ENCODE measurements around the gene DHFR2. TPM values are rescaled to one million over a fixed set of nuclear protein-coding genes. Genes with fewer than 3 reads are reported as not detected.
"Not testable (repeated sequence)": the region's sequence is repeated elsewhere in the genome, so short reads cannot be mapped to it uniquely, and the experiment has no call there.

The DHFR2 gene
- total and polyA plus RNA-seq, 5 donors: 2.7 to 5.7 (median 3.6) TPM

DNA sequence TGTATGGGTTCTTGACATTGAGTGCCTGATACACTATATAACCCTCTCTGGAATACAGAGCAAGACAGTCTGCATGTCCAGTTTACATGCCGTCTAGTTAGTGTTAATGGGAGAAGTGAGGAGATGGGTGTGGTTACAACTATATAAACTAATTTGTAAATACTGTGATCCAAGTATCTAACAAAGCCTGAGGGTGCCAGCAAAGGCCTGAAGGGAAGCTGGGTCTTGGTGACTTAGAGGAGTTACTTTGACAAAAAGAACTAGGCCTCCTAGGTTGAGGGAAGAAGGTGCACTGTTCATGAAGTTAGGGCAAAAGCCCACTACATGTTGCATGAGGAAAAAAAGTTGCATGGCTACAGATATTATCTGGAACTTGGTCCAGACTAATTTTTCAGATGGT, 2.4 kb upstream of the DHFR2 start:
- ATAC-seq (no peak), DNase-seq (no peak)
- Histone ChIP-seq H3K4me3 (ENCODE audit: low read length) (no peak overlapping the region), H3K4me1 (ENCODE audit: control insufficient read depth, insufficient read depth, low read length) (no peaks in the 10 kb centered on the region), H3K9me3 (ENCODE audit: control insufficient read depth, low read length) (no peaks in the 10 kb centered on the region), H3K27me3 (ENCODE audit: control insufficient read depth, insufficient read depth) (no peaks in the 10 kb centered on the region), H3K27ac (ENCODE audit: low read length) (no peak overlapping the region)
- intact Hi-C loops (cut with DNase I): loop anchor here (5.0 to 10.0 kb wide), 4 partner anchors 58 to 160 kb away; no protein-coding TSS in a partner anchor
- WGBS: 50% methylated on average over 1 of the region's 1 CpG

DNA sequence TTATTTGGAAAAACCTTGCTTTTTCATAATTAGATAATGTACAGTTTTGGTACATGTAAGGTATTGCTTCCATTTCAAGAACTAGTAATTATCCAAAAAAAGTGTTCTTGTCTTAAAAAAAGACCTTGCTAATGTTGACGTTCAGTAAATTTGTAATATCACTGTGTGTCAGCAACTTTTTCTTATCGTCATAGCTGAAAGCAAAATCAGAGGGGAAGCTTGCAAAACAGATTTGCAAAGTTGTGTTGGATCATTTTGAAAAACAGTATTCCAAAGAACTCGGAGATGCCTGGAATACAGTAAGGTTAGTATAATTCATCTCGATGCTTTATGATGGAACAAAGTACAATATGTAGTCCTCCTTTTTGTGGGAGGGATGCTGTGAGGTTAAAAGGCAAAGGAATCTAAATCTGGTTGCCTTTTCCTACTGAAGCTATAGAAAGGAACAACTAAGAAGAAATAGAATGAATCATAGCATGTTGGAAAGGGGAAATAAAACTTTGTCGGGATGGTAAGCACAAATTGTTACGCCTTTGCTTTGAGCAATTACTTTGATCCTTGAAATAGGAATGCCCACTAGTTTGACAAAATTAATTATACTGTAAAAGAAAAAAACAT, 1.6 kb upstream of the DHFR2 start:
- intact Hi-C loops (cut with DNase I): loop anchor here in 3 of 4 donors (10.0 kb wide), 2 partner anchors 60 to 160 kb away; no protein-coding TSS in a partner anchor
- 65% methylated on average over 6 of the region's 6 CpGs for WGBS
- H3K27ac ChIP-seq (ENCODE audit: low read length): no peak overlapping the region
- DNase-seq: no peak
- peak overlapping the region; percentile 77 for H3K4me3 ChIP-seq (ENCODE audit: low read length)
- no peak for ATAC-seq
- no peaks in the 10 kb centered on the region for H3K27me3 ChIP-seq (ENCODE audit: control insufficient read depth, insufficient read depth)
- H3K4me1 ChIP-seq (ENCODE audit: control insufficient read depth, insufficient read depth, low read length): no peaks in the 10 kb centered on the region
- H3K9me3 ChIP-seq (ENCODE audit: control insufficient read depth, low read length): no peaks in the 10 kb centered on the region

DNA sequence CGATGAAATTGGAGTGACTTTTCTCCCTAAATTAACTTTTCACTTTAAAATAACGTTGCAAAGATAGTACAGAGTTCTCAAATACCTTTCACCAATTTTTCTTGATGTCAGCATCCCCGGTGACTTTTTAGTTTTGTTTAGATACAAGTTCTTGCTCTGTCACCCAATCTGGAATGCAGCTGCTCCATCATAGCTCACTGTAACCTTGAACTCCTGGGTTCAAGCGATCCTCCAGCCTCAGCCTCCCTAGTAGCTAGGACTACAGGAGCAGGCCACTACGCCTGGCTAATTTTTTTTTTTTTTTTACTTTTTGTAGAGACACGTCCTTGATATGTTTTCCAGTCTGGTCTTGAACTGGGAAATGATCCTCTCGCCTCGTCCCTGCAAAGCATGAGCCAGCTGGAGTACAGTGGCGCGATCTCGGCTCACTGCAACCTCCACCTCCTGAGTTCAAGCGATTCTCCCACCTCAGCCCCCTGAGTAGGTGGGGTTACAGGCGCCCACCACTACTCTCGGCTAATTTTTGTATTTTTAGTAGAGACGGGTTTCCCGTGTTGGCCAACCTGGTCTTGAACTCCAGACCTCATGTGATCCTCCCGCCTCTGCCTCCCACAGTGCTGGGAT, 892 bp upstream of the DHFR2 start:
- no peak for DNase-seq
- WGBS: 55% methylated on average over 17 of the region's 17 CpGs
- Histone ChIP-seq H3K27ac (ENCODE audit: low read length) (peak overlapping the region; percentile 85), H3K4me3 (ENCODE audit: low read length) (peak overlapping the region; percentile 77), H3K9me3 (ENCODE audit: control insufficient read depth, low read length) (no peaks in the 10 kb centered on the region), H3K27me3 (ENCODE audit: control insufficient read depth, insufficient read depth) (no peaks in the 10 kb centered on the region), H3K4me1 (ENCODE audit: control insufficient read depth, insufficient read depth, low read length) (no peaks in the 10 kb centered on the region)
- intact Hi-C loops (cut with DNase I): loop anchor here in 3 of 4 donors (10.0 kb wide), 2 partner anchors 59 to 159 kb away; no protein-coding TSS in a partner anchor
- ATAC-seq: no peak

DNA sequence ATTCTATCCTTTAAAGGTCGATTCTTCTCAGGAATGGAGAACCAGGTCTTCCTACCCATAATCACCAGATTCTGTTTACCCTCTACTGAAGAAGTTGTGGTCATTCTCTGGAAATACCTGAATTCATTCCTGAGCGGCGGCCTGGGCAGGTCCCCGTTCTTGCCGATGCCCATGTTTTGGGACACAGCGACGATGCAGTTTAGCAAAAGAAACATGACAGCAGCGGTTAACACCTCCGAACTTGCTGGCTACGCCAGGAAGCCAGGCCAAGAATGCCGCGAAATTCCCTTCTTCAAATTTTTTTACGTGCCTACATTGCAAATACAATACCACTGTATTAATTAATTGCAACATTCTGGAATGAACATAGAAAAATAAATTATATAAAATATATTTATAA, 1.4 kb downstream of the DHFR2 start:
- Histone ChIP-seq H3K4me1 (ENCODE audit: control insufficient read depth, insufficient read depth, low read length) (no peaks in the 10 kb centered on the region), H3K4me3 (ENCODE audit: low read length) (no peak overlapping the region), H3K27ac (ENCODE audit: low read length) (no peak overlapping the region), H3K27me3 (ENCODE audit: control insufficient read depth, insufficient read depth) (no peaks in the 10 kb centered on the region), H3K9me3 (ENCODE audit: control insufficient read depth, low read length) (no peaks in the 10 kb centered on the region)
- DNase-seq: no peak
- intact Hi-C loops (cut with DNase I): loop anchor here in 3 of 4 donors (10.0 kb wide), 2 partner anchors 56 to 156 kb away; no protein-coding TSS in a partner anchor
- no peak for ATAC-seq
- 97% methylated on average over 13 of the region's 13 CpGs for WGBS

DNA sequence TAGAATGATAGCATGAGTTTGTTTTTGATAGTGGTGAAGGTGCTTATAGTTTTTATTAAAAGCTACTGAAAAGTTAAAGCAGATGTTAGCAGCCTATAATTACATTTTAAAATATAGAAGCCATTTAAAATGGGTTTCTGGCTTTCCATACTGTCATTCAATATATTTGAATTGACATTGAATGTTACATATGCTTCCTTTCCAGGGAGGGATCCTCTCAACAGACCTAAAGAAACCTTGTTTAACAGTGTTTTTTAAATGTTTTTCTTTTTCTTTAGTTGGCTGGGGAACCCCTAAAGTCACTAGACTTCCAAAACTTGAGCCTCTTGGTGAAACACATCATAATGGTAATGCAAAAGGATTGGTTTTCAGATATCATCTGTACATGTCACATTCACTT, 12.2 kb downstream of the DHFR2 start:
- no peaks in the 10 kb centered on the region for H3K4me1 ChIP-seq (ENCODE audit: control insufficient read depth, insufficient read depth, low read length)
- no peaks in the 10 kb centered on the region for H3K27me3 ChIP-seq (ENCODE audit: control insufficient read depth, insufficient read depth)
- no peaks in the 10 kb centered on the region for H3K9me3 ChIP-seq (ENCODE audit: control insufficient read depth, low read length)
- no peak overlapping the region for H3K27ac ChIP-seq (ENCODE audit: low read length)
- H3K4me3 ChIP-seq (ENCODE audit: low read length): no peak overlapping the region
- ATAC-seq (no peak), DNase-seq (no peak)
- intact Hi-C loops (cut with DNase I): no loop called here

- H3K9me3 ChIP-seq (ENCODE audit: control insufficient read depth, low read length): no peaks in the 10 kb centered on the region
- intact Hi-C loops (cut with DNase I): no loop called here
Observed at GRCh38 chr3:94049267-94049666, 13.4 kb downstream of the DHFR2 start.

DNA sequence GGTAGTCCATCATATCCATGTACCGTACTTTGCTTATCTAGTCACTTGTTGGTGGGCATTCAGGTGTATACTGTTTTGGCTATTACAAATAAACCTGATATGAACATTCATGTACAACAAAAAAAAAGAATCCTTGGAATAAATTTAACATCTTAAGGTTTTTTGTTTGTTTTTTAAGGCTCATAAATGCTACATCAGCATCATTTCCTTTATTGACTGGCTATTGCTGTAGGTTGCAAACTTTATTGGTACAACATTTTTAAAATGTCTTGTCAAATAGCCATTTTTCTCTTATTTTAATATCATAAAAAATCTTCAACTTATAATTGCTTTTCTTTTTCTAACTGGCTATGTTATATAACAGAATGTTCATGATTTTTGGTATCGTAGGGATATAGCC, 16.2 kb downstream of the DHFR2 start:
- no peak overlapping the region for H3K4me3 ChIP-seq (ENCODE audit: low read length)
- no peak for DNase-seq
- 97% methylated on average over 2 of the region's 2 CpGs for WGBS
- H3K27me3 ChIP-seq (ENCODE audit: control insufficient read depth, insufficient read depth): no peaks in the 10 kb centered on the region
- intact Hi-C loops (cut with DNase I): no loop called here
- H3K4me1 ChIP-seq (ENCODE audit: control insufficient read depth, insufficient read depth, low read length): no peaks in the 10 kb centered on the region
- no peaks in the 10 kb centered on the region for H3K9me3 ChIP-seq (ENCODE audit: control insufficient read depth, low read length)
- no peak for ATAC-seq
- no peak overlapping the region for H3K27ac ChIP-seq (ENCODE audit: low read length)

More at GRCh38 chr3:94049267-94049666, 13.4 kb downstream of the DHFR2 start:
- ATAC-seq (no peak), DNase-seq (no peak)
- Histone ChIP-seq H3K4me1 (ENCODE audit: control insufficient read depth, insufficient read depth, low read length) (no peaks in the 10 kb centered on the region), H3K27me3 (ENCODE audit: control insufficient read depth, insufficient read depth) (no peaks in the 10 kb centered on the region), H3K27ac (ENCODE audit: low read length) (no peak overlapping the region), H3K4me3 (ENCODE audit: low read length) (no peak overlapping the region)
- 91% methylated on average over 2 of the region's 2 CpGs for WGBS

GRCh38 chr3:94044100-94044936, 18.4 kb downstream of the DHFR2 start:
- ATAC-seq; H3K4me3 ChIP-seq (ENCODE audit: low read length); intact Hi-C loops (cut with DNase I); H3K27ac ChIP-seq (ENCODE audit: low read length); H3K27me3 ChIP-seq (ENCODE audit: control insufficient read depth, insufficient read depth); H3K4me1 ChIP-seq (ENCODE audit: control insufficient read depth, insufficient read depth, low read length); H3K9me3 ChIP-seq (ENCODE audit: control insufficient read depth, low read length): not testable (repeated sequence)
- 98% methylated on average over 61 of the region's 61 CpGs for WGBS
- peak in 2 of 3 donors; percentile 37 to 50 for DNase-seq

- no peak for ATAC-seq
Observed at GRCh38 chr3:94043285-94043684, 19.4 kb downstream of the DHFR2 start.

DNA sequence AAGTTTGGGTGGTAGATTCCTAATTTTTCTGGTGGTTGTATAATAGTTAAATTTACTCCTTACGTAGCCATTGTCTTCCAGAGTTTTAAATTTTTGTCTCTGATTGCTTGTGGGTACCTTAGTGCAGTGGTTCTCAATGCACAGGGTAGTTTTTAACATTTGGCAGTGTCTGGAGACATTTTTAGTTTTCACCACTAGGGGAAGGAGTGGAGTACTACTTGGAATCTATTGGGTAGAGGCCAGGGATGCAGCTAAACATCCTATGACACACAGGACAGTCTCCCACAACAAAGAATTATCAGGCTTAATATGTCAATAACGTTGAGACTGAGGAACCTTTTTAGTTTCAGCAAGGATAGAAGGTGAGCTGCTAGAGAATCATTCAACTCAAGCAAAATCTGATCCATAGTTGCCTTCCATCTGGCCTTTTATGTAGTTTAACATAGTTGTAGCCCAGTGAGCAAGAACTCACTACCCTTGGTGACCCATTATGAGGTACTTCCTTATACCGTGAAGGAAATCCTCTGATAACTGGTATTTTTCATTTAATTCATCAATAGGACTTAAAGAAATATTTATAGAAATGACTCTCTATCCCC, 25.7 kb downstream of the DHFR2 start:
- ATAC-seq (peak in 1 of 2 donors; percentile 35), DNase-seq (no peak)
- H3K27me3 ChIP-seq (ENCODE audit: control insufficient read depth, insufficient read depth): no peaks in the 10 kb centered on the region
- H3K4me3 ChIP-seq (ENCODE audit: low read length): no peak overlapping the region
- WGBS: 76% methylated on average over 3 of the region's 3 CpGs
- no peaks in the 10 kb centered on the region for H3K9me3 ChIP-seq (ENCODE audit: control insufficient read depth, low read length)
- no peaks in the 10 kb centered on the region for H3K4me1 ChIP-seq (ENCODE audit: control insufficient read depth, insufficient read depth, low read length)
- intact Hi-C loops (cut with DNase I): no loop called here
- H3K27ac ChIP-seq (ENCODE audit: low read length): no peak overlapping the region

More at GRCh38 chr3:94043285-94043684, 19.4 kb downstream of the DHFR2 start:
- Histone ChIP-seq H3K27ac (ENCODE audit: low read length) (no peak overlapping the region), H3K27me3 (ENCODE audit: control insufficient read depth, insufficient read depth) (no peaks in the 10 kb centered on the region), H3K4me1 (ENCODE audit: control insufficient read depth, insufficient read depth, low read length) (no peaks in the 10 kb centered on the region), H3K4me3 (ENCODE audit: low read length) (no peak overlapping the region), H3K9me3 (ENCODE audit: control insufficient read depth, low read length) (no peaks in the 10 kb centered on the region)
- no peak for DNase-seq
- intact Hi-C loops (cut with DNase I): no loop called here
- 95% methylated on average over 1 of the region's 1 CpG for WGBS
